H9 (cell line): Measurements from ENCODE around the gene RPLP2. TPM values are rescaled to one million over a fixed set of nuclear protein-coding genes. Genes with fewer than 3 reads are reported as not detected.

Experiments used
- DNase-seq: peaks from one replicate; pipeline ENCODE4 v3.0.0-alpha.2; 2017
- H2AFZ ChIP-seq: one replicate; pipeline ENCODE4 v1.6.1; 2013; ENCODE audit warnings: mild to moderate bottlenecking, low read length, control low read depth, moderate library complexity
- H2AK5ac ChIP-seq: 2 replicates; pipeline ENCODE4 v1.6.1; 2013; ENCODE audit warnings: low read length, control low read depth, mixed read lengths; ENCODE audit not compliant: insufficient read length
- H2BK120ac ChIP-seq: one replicate; pipeline ENCODE4 v1.6.1; 2013; ENCODE audit warnings: low read depth, mild to moderate bottlenecking, low read length, control low read depth, inconsistent platforms; ENCODE audit not compliant: poor library complexity, severe bottlenecking
- H2BK12ac ChIP-seq: 2 replicates; pipeline ENCODE4 v1.6.1; 2013; ENCODE audit warnings: low read length, control low read depth, mixed read lengths, low read depth; ENCODE audit not compliant: insufficient read length
- H2BK15ac ChIP-seq: 2 replicates; pipeline ENCODE4 v1.6.1; 2013; ENCODE audit warnings: low read depth, low read length, control low read depth
- H2BK20ac ChIP-seq: one replicate; pipeline ENCODE4 v1.6.1; 2013; ENCODE audit warnings: low read depth, mild to moderate bottlenecking, low read length, control low read depth, inconsistent platforms; ENCODE audit not compliant: poor library complexity, severe bottlenecking
- H2BK5ac ChIP-seq: 2 replicates; pipeline ENCODE4 v1.6.1; 2013; ENCODE audit warnings: low read length, control low read depth, mixed read lengths; ENCODE audit not compliant: insufficient read length
- H3K14ac ChIP-seq: 2 replicates; pipeline ENCODE4 v1.6.1; 2013; ENCODE audit warnings: low read length, control low read depth; ENCODE audit not compliant: insufficient read depth
- H3K18ac ChIP-seq: 2 replicates; pipeline ENCODE4 v1.6.1; 2013; ENCODE audit warnings: low read depth, mild to moderate bottlenecking, mixed read lengths, low read length, control low read depth; ENCODE audit not compliant: insufficient read length
- H3K23ac ChIP-seq: 2 replicates; pipeline ENCODE4 v1.6.1; 2013; ENCODE audit warnings: low read length, control low read depth, mixed read lengths, low read depth; ENCODE audit not compliant: insufficient read length
- H3K23me2 ChIP-seq: 2 replicates; pipeline ENCODE4 v1.6.1; 2013; ENCODE audit warnings: low read depth, mild to moderate bottlenecking, mixed read lengths, low read length, control low read depth; ENCODE audit not compliant: insufficient read length, poor library complexity, severe bottlenecking
- H3K27ac ChIP-seq: 2 replicates; pipeline ENCODE4 v1.5.1; 2013; ENCODE audit warnings: low read length, control low read depth, mixed read lengths, low read depth; ENCODE audit not compliant: insufficient read length
- H3K27me3 ChIP-seq: 2 replicates; pipeline ENCODE4 v1.6.1; 2013; ENCODE audit warnings: low read length, control low read depth, inconsistent platforms; ENCODE audit not compliant: insufficient read depth
- H3K4ac ChIP-seq: 2 replicates; pipeline ENCODE4 v1.6.1; 2013; ENCODE audit warnings: low read depth, mild to moderate bottlenecking, control low read depth, inconsistent platforms, low read length, moderate library complexity
- H3K4me1 ChIP-seq: 2 replicates; pipeline ENCODE4 v1.6.1; 2013; ENCODE audit warnings: low read length, control low read depth, inconsistent platforms; ENCODE audit not compliant: insufficient read depth
- H3K4me2 ChIP-seq: 2 replicates; pipeline ENCODE4 v1.6.1; 2013; ENCODE audit warnings: low read length, control low read depth, mixed read lengths; ENCODE audit not compliant: insufficient read length, insufficient read depth
- H3K56ac ChIP-seq: 2 replicates; pipeline ENCODE4 v1.6.1; 2013; ENCODE audit warnings: low read depth, mild to moderate bottlenecking, mixed read lengths, low read length, control low read depth; ENCODE audit not compliant: insufficient read length
- H3K79me1 ChIP-seq: 2 replicates; pipeline ENCODE4 v1.6.1; 2013; ENCODE audit warnings: low read depth, mild to moderate bottlenecking, moderate library complexity, low read length, control low read depth, inconsistent platforms; ENCODE audit not compliant: insufficient read depth, poor library complexity, severe bottlenecking
- H3K79me2 ChIP-seq: 2 replicates; pipeline ENCODE4 v1.6.1; 2013; ENCODE audit warnings: low read length, control low read depth, inconsistent platforms; ENCODE audit not compliant: insufficient read depth
- H3K9ac ChIP-seq: 2 replicates; pipeline ENCODE4 v1.6.1; 2013; ENCODE audit warnings: low read length, control low read depth, mixed read lengths; ENCODE audit not compliant: insufficient read length; ENCODE audit errors: extremely low read depth
- H3K9me3 ChIP-seq: one replicate; pipeline ENCODE4 v1.6.1; 2013; ENCODE audit warnings: low read depth, low read length, inconsistent platforms; ENCODE audit not compliant: control insufficient read depth
- H3T11ph ChIP-seq: one replicate; pipeline ENCODE4 v1.6.1; 2013; ENCODE audit warnings: mild to moderate bottlenecking, low read length, control low read depth, inconsistent platforms
- H4K20me1 ChIP-seq: one replicate; pipeline ENCODE4 v1.6.1; 2013; ENCODE audit not compliant: control insufficient read depth, insufficient read length, insufficient read depth
- H4K5ac ChIP-seq: 2 replicates; pipeline ENCODE4 v1.6.1; 2013; ENCODE audit warnings: low read depth, mild to moderate bottlenecking, mixed read lengths, low read length, control low read depth; ENCODE audit not compliant: insufficient read length
- H4K8ac ChIP-seq: replicated peaks from 2 replicates; pipeline ENCODE4 v1.6.1; 2013; ENCODE audit warnings: low read length, control low read depth, mixed read lengths, low read depth; ENCODE audit not compliant: insufficient read length
- H4K91ac ChIP-seq: 2 replicates; pipeline ENCODE4 v1.6.1; 2013; ENCODE audit warnings: low read depth, mild to moderate bottlenecking, moderate library complexity, mixed read lengths, low read length, control low read depth; ENCODE audit not compliant: insufficient read length
- H3K27ac Mint-ChIP-seq, 3 experiments: 2 replicates in 2 of 3; 3 replicates in 1 of 3; pipeline ENCODE4 v1.8.0; 2020 to 2021; ENCODE audit warnings: mixed read lengths in 3 of 3, mild to moderate bottlenecking in 1 of 3, moderate library complexity in 1 of 3
- H3K27me3 Mint-ChIP-seq: 2 replicates; pipeline ENCODE4 v1.8.0; 2021; ENCODE audit warnings: low read depth, mild to moderate bottlenecking, moderate library complexity, mixed read lengths
- H3K36me3 Mint-ChIP-seq, 3 experiments: 2 replicates in 2 of 3; 3 replicates in 1 of 3; pipeline ENCODE4 v1.8.0; 2020 to 2021; ENCODE audit warnings: low read depth in 3 of 3, mixed read lengths in 3 of 3; ENCODE audit not compliant: insufficient read depth in 1 of 3
- H3K4me1 Mint-ChIP-seq, 2 experiments: 2 replicates each; pipeline ENCODE4 v1.8.0; 2020; ENCODE audit warnings: mixed read lengths in 2 of 2
- H3K4me3 Mint-ChIP-seq, 2 experiments: 2 replicates in 1 of 2; 3 replicates in 1 of 2; pipeline ENCODE4 v1.8.0; 2020 to 2021; ENCODE audit warnings: mild to moderate bottlenecking in 2 of 2, mixed read lengths in 2 of 2, moderate library complexity in 1 of 2
- H3K9me3 Mint-ChIP-seq, 2 experiments: 2 replicates in 1 of 2; 3 replicates in 1 of 2; pipeline ENCODE4 v1.8.0; 2020; ENCODE audit warnings: mild to moderate bottlenecking in 2 of 2, mixed read lengths in 2 of 2, moderate library complexity in 1 of 2
- CTCF ChIP-seq: fragments of 200-600 bp; sonication (generic); conservative IDR thresholded peaks from 3 replicates; pipeline ENCODE4 v1.8.0; 2021; ENCODE audit warnings: antibody characterized with exemption, mild to moderate bottlenecking
- WGBS: extraction: QIAGEN DNeasy Blood & Tissue Kit; methylation state at CpG from one replicate; pipeline ENCODE4 v1.1.7; 2013; ENCODE audit warnings: missing lambda C conversion rate, low lambda C conversion rate, mixed read lengths; ENCODE audit not compliant: insufficient read length; ENCODE audit errors: extremely low coverage; 5-methylcytosine and 5-hydroxymethylcytosine counted together
- total RNA-seq: library from RNA; stranded (reverse); gene quantifications from 2 replicates; pipeline ENCODE4 v1.2.1, GENCODE V29; 2021

RPLP2 gene
- total RNA-seq, 1 experiment from 2014 or later, result 2,138 TPM

GRCh38 chr11:778976-779954 is 30.5 kb upstream of the RPLP2 start:
- DNase-seq, result no peak
- peaks cover 4% of the 10 kb centered on the region for H3K27me3 Mint-ChIP-seq

More at GRCh38 chr11:778976-779954, 30.5 kb upstream of the RPLP2 start:
- H4K91ac ChIP-seq, result no peak overlapping the region
- H3K23ac ChIP-seq, result no peak overlapping the region
- H3K27ac Mint-ChIP-seq, result no peak overlapping the region
- H2BK20ac ChIP-seq, result no peak overlapping the region
- no peak for TF ChIP-seq CTCF
- H2BK5ac ChIP-seq, result no peak overlapping the region
- H3K79me2 ChIP-seq, result peaks cover 3% of the 10 kb centered on the region; the same call in 1 of the 2 replicates
- H3K27ac ChIP-seq, result no peak overlapping the region
- no peak overlapping the region; the same call in 1 of the 2 replicates for H3K14ac ChIP-seq
- H3K36me3 Mint-ChIP-seq, result peaks cover 5 to 21% (median 17%) of the 10 kb centered on the region in 3 experiments; a peak in 6 of 7 replicates
- no CpG with 5 or more reads among the region's 23 CpGs for WGBS
- H2BK120ac ChIP-seq, result no peak overlapping the region
- peaks cover 32 to 42% of the 10 kb centered on the region in 2 experiments for H3K4me1 Mint-ChIP-seq
- no peak overlapping the region for H3K9ac ChIP-seq
- H3K4me3 Mint-ChIP-seq, result peak overlapping the region; percentile 63 to 78; a peak in 4 of 5 replicates
- no peak overlapping the region for H2AK5ac ChIP-seq
- peaks cover 8% of the 10 kb centered on the region for H3K79me1 ChIP-seq
- no peak overlapping the region for H3T11ph ChIP-seq
- no peak overlapping the region for H2BK12ac ChIP-seq
- H4K5ac ChIP-seq, result no peak overlapping the region
- H3K4ac ChIP-seq, result no peak overlapping the region
- H2BK15ac ChIP-seq, result no peak overlapping the region
- no peak overlapping the region for H3K18ac ChIP-seq
- no peaks in the 10 kb centered on the region for H3K9me3 ChIP-seq
- no peak overlapping the region for H3K56ac ChIP-seq
- no peak overlapping the region for H4K8ac ChIP-seq
- H3K4me2 ChIP-seq, result no peak overlapping the region
- no peak overlapping the region for H2AFZ ChIP-seq
- no peaks in the 10 kb centered on the region for H3K9me3 Mint-ChIP-seq
- peaks cover 17% of the 10 kb centered on the region for H3K23me2 ChIP-seq
- peaks cover 2% of the 10 kb centered on the region; the same call in 1 of the 2 replicates for H3K4me1 ChIP-seq
- H4K20me1 ChIP-seq, result no peaks in the 10 kb centered on the region
- no peaks in the 10 kb centered on the region for H3K27me3 ChIP-seq
